T-helper 2 cell treated with Interferon-gamma antibody and Interleukin-4, amounts not matched to agents 5 μg/mL and 100 μg/mL, for 36 hours (primary cell): ENCODE data around the gene IFI27.

ENCODE experiments used
- DNase-seq: peaks from one replicate; pipeline ENCODE4 v3.0.0; 2021; ENCODE audit warnings: low spot score
- H3K27ac Mint-ChIP-seq: one replicate; pipeline ENCODE4 v1.8.0; 2021; ENCODE audit warnings: mild to moderate bottlenecking, mixed read lengths
- H3K27me3 Mint-ChIP-seq: one replicate; pipeline ENCODE4 v1.8.0; 2021; ENCODE audit warnings: low read depth, mixed read lengths
- H3K36me3 Mint-ChIP-seq: one replicate; pipeline ENCODE4 v1.8.0; 2021; ENCODE audit warnings: low read depth, mixed read lengths
- H3K4me1 Mint-ChIP-seq: one replicate; pipeline ENCODE4 v1.8.0; 2021; ENCODE audit warnings: low read depth, mixed read lengths
- H3K4me3 Mint-ChIP-seq: one replicate; pipeline ENCODE4 v1.8.0; 2022; ENCODE audit warnings: mild to moderate bottlenecking, moderate library complexity, mixed read lengths
- H3K9me3 Mint-ChIP-seq: one replicate; pipeline ENCODE4 v1.8.0; 2021; ENCODE audit warnings: mixed read lengths

The IFI27 gene

DNA sequence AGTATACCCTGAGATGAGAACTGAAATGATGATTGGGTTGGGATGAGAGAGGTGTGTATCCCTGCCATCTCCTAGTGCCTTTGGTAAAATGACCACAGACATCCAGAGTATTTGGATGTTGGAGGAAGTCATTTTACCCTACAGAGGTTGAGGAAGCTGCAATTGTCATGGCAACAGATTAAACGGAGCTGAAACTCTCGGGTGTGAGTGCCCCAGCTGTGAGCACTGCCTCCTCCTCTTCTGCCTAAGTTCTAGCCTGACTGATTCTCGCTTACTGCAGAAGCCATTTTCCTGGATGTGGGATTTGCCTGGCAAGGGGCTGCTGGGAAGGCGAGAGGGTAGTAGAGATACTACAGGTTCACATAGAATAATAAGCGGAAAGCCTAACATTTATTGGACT, 53.3 kb downstream of the IFI27 start:
- Mint-ChIP-seq H3K4me3 (no peak overlapping the region), H3K9me3 (no peaks in the 10 kb centered on the region), H3K27me3 (no peaks in the 10 kb centered on the region), H3K36me3 (no peaks in the 10 kb centered on the region), H3K4me1 (peaks cover 12% of the 10 kb centered on the region), H3K27ac (no peak overlapping the region)
- DNase-seq: no peak

DNA sequence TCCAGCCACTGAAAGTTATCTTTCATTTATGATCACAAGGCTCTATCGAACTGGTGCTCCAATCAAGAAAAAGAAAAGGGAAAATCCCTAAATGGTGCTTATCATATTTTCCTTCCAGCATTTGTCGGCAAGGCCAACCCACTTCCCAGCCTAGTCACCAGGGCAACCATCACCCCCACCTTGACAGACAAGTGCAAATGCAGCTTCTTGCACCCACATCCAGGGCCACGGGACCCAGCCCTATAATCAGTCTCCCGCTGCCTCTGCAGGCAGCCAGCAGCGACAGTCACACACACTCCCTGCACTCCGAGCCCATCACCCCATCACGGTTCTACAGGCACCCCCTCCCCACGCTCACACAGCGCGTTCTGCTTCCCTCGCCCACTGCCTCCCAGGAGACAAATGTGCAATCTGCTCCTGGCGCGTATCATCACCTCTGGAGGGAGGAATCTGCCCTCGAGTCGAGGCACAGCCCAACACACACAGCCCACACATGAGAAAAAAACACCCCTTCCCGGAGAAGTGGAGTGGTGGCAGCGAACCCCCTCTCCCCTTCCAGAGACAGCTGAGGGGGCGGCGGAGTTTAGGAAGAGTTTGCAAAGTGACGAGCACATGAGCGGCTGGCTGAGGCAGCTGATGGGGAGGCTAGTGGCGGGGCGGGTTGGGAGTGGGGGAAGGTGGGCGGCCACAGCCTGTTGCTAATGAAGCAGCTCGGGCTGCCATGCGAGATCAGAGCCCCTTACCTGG, 54.3 kb downstream of the IFI27 start:
- no peak for DNase-seq
- no peaks in the 10 kb centered on the region for H3K9me3 Mint-ChIP-seq
- H3K36me3 Mint-ChIP-seq: no peaks in the 10 kb centered on the region
- peaks cover 11% of the 10 kb centered on the region for H3K4me1 Mint-ChIP-seq
- H3K27ac Mint-ChIP-seq: no peak overlapping the region
- no peak overlapping the region for H3K4me3 Mint-ChIP-seq
- H3K27me3 Mint-ChIP-seq: peaks cover 5% of the 10 kb centered on the region

DNA sequence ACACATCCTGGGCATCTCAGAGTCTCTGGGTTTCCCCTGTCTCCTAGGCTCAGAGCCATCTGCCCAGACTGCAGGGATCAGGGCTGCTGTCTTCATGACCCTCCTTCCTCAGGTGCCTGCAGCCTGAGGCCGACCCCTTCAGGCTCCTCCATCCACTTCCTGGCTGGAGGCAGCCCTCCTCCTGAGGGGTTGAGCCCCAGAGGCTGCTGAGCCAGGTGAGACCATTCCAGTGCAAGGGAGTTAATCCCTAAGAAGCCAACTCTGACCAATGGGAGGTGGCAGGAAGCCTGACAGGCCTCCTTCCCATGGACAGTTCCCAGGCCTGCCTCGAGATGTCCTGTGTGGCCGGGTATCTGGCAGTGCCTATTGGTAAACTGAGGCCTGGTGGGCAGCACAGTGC, 55.2 kb downstream of the IFI27 start:
- Mint-ChIP-seq H3K36me3 (no peaks in the 10 kb centered on the region), H3K27ac (no peak overlapping the region)

More for the DNA sequence above, 55.2 kb downstream of the IFI27 start:
- Mint-ChIP-seq H3K9me3 (no peaks in the 10 kb centered on the region), H3K4me3 (no peak overlapping the region), H3K27me3 (peaks cover 10% of the 10 kb centered on the region), H3K4me1 (peaks cover 11% of the 10 kb centered on the region)
- no peak for DNase-seq
